Measurements from ENCODE around the gene SECISBP2L.
A peak's percentile ranks its signal among the peaks of the same experiment; 100 is the strongest.

Gene SECISBP2L

DNA sequence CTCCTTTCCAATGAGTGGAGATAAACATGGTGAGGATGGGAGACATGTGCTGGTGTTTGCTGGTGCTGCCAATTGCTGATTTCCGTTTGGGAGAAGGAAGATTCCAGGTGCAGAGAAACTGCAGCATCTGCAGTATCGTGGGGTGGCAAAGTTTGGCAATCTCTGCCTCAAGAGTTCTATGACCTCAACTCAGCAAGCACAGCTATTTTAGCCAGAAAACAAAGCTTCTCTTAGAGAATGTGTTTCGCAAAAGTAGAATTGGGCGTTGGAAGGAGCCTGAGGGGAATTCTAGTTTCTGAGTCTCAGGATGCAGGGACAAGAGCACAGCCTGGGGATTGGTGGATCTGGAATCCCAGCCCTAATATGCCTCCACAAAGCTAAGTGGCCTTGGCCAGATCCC lies 64.3 kb downstream of the SECISBP2L start:
- peaks cover 7% of the 10 kb centered on the region for H3K27me3 Mint-ChIP-seq (ENCODE audit: low read depth, poor library complexity)
- H3K9me3 Mint-ChIP-seq: no peaks in the 10 kb centered on the region
- DNase-seq: no peak
- H3K36me3 Mint-ChIP-seq (ENCODE audit: low read depth): no peaks in the 10 kb centered on the region
- TF ChIP-seq, protein P1, sequence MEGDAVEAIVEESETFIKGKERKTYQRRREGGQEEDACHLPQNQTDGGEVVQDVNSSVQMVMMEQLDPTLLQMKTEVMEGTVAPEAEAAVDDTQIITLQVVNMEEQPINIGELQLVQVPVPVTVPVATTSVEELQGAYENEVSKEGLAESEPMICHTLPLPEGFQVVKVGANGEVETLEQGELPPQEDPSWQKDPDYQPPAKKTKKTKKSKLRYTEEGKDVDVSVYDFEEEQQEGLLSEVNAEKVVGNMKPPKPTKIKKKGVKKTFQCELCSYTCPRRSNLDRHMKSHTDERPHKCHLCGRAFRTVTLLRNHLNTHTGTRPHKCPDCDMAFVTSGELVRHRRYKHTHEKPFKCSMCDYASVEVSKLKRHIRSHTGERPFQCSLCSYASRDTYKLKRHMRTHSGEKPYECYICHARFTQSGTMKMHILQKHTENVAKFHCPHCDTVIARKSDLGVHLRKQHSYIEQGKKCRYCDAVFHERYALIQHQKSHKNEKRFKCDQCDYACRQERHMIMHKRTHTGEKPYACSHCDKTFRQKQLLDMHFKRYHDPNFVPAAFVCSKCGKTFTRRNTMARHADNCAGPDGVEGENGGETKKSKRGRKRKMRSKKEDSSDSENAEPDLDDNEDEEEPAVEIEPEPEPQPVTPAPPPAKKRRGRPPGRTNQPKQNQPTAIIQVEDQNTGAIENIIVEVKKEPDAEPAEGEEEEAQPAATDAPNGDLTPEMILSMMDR (IDR thresholded peaks at IDR 0.05): no peak
- peaks cover 16% of the 10 kb centered on the region for H3K4me1 Mint-ChIP-seq
- no peak overlapping the region for H3K4me3 Mint-ChIP-seq
- H3K27ac Mint-ChIP-seq: peak overlapping the region; percentile 43

DNA sequence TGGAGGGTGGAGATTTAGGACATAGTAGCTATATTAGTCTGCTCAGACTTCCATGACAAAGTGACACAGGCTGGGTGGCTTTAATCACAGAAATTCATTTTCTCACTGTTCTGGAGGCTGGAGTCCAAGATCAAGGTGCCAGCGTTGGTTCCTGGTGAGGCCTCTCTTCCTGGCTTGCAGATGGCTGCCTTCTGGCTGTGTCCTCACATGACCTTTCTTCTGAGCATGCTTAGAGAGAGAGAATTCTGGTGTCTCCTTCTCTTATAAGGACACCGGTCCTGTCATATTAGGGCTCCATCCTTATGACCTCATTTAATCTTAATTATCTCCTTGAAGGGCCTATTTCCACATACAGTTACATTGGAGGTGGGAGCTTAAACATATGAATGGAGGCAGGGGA lies 67.6 kb downstream of the SECISBP2L start:
- Mint-ChIP-seq H3K27ac (no peak overlapping the region), H3K36me3 (ENCODE audit: low read depth) (no peaks in the 10 kb centered on the region), H3K4me1 (peaks cover 36% of the 10 kb centered on the region), H3K27me3 (ENCODE audit: low read depth, poor library complexity) (peaks cover 15% of the 10 kb centered on the region), H3K4me3 (no peak overlapping the region), H3K9me3 (no peaks in the 10 kb centered on the region)
- DNase-seq: no peak
- TF ChIP-seq, protein P1 (IDR thresholded peaks at IDR 0.05): no peak

DNA sequence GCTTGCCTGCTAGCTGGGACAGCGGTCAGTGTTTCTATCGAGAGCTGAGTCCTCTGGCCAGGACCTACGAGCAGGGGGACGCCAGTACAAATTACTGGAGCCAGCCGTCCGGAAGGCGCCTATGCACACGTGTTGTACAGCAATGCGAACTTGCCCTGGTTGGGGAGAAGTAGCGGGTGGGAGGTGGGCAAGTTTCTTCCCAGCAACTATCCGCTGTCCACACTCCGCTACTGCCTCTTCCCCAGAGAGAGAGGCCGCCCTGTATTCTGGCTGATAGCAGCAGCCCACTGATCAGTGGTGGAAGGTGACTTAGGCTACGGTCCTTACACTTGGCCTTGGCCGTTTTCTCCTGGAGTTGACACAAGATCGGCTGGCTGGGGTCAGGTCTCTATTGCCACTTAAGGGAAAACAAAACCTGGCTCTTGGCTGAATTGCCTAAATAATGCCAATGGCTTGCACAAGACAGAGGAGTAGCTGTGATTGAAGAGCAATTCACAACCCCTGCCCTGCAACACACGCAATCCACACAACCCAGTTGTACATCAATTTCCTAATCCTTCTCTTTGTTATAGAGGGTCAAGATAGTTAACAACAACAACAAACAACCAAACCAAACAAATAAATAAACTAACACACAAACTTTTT lies 69.7 kb downstream of the SECISBP2L start:
- Mint-ChIP-seq H3K27ac (no peak overlapping the region), H3K27me3 (ENCODE audit: low read depth, poor library complexity) (peaks cover 15% of the 10 kb centered on the region), H3K9me3 (no peaks in the 10 kb centered on the region), H3K36me3 (ENCODE audit: low read depth) (no peaks in the 10 kb centered on the region), H3K4me1 (peaks cover 22% of the 10 kb centered on the region), H3K4me3 (peak overlapping the region; percentile 69)
- peak; percentile 10 for DNase-seq
- TF ChIP-seq, protein P1 (IDR thresholded peaks at IDR 0.05): no peak

- TF ChIP-seq, protein P1 (IDR thresholded peaks at IDR 0.05): peak; percentile 77
- no peak overlapping the region for H3K27ac Mint-ChIP-seq
- H3K9me3 Mint-ChIP-seq: peaks cover under 1% of the 10 kb centered on the region
- H3K27me3 Mint-ChIP-seq (ENCODE audit: low read depth, poor library complexity): peaks cover 9% of the 10 kb centered on the region
- peak overlapping the region; percentile 69 for H3K4me3 Mint-ChIP-seq
- H3K4me1 Mint-ChIP-seq: peaks cover 22% of the 10 kb centered on the region
- peak; percentile 88 for DNase-seq
- H3K36me3 Mint-ChIP-seq (ENCODE audit: low read depth): no peaks in the 10 kb centered on the region
Measured at GRCh38 chr15:48975472-48976419, 70.5 kb downstream of the SECISBP2L start.

GRCh38 chr15:48974882-48975281 lies 71.4 kb downstream of the SECISBP2L start:
- Mint-ChIP-seq H3K4me3 (peak overlapping the region; percentile 48), H3K27me3 (ENCODE audit: low read depth, poor library complexity) (peaks cover 8% of the 10 kb centered on the region), H3K36me3 (ENCODE audit: low read depth) (no peaks in the 10 kb centered on the region), H3K9me3 (peaks cover 9% of the 10 kb centered on the region), H3K4me1 (peaks cover 22% of the 10 kb centered on the region), H3K27ac (peak overlapping the region; percentile 26)
- TF ChIP-seq, protein P1 (IDR thresholded peaks at IDR 0.05): no peak
- no peak for DNase-seq
